ENCODE results near the gene DNTTIP2. TPM values are rescaled to one million over a fixed set of nuclear protein-coding genes. Genes with fewer than 3 reads are reported as not detected.

DNTTIP2 gene
- total RNA-seq, 4 donors from 2014 or later = 31.0 to 50.1 (median 44.7) TPM

DNA sequence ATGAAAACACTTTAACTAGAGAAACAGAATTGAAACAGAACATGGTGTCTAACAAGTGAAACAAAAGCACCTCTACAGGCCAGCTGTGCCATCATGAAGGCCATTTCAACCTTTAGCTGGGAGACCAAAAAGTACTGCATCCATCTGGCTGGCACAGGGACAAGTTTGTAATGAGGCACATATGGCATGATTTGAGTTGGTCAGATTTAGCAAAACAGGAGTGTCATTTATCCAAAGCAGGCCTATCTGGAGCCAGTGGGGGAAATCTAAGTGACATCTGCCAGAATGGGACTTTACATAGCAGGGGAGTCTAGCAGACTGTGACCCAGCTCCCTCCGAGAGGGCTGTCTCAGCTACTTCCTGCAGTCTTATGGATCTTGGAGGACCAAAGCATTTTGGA, 51.9 kb downstream of the DNTTIP2 start:
- Histone ChIP-seq H3K9me3 (no peaks in the 10 kb centered on the region), H3K4me1 (no peaks in the 10 kb centered on the region), H3K36me3 (no peaks in the 10 kb centered on the region), H3K27ac (no peak overlapping the region), H3K4me3 (no peak overlapping the region), H3K27me3 (no peaks in the 10 kb centered on the region)
- TF ChIP-seq EP300 (IDR thresholded peaks at IDR 0.05) (no peak), POLR2AphosphoS5 (IDR thresholded peaks at IDR 0.05) (no peak), POLR2A (IDR thresholded peaks at IDR 0.05) (no peak)
- TF ChIP-seq, protein P1, sequence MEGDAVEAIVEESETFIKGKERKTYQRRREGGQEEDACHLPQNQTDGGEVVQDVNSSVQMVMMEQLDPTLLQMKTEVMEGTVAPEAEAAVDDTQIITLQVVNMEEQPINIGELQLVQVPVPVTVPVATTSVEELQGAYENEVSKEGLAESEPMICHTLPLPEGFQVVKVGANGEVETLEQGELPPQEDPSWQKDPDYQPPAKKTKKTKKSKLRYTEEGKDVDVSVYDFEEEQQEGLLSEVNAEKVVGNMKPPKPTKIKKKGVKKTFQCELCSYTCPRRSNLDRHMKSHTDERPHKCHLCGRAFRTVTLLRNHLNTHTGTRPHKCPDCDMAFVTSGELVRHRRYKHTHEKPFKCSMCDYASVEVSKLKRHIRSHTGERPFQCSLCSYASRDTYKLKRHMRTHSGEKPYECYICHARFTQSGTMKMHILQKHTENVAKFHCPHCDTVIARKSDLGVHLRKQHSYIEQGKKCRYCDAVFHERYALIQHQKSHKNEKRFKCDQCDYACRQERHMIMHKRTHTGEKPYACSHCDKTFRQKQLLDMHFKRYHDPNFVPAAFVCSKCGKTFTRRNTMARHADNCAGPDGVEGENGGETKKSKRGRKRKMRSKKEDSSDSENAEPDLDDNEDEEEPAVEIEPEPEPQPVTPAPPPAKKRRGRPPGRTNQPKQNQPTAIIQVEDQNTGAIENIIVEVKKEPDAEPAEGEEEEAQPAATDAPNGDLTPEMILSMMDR (IDR thresholded peaks at IDR 0.05) = no peak
- 90% methylated on average over 1 of the region's 1 CpG for WGBS
- no peak for DNase-seq (ENCODE audit: low spot score in 2 of 2)

DNA sequence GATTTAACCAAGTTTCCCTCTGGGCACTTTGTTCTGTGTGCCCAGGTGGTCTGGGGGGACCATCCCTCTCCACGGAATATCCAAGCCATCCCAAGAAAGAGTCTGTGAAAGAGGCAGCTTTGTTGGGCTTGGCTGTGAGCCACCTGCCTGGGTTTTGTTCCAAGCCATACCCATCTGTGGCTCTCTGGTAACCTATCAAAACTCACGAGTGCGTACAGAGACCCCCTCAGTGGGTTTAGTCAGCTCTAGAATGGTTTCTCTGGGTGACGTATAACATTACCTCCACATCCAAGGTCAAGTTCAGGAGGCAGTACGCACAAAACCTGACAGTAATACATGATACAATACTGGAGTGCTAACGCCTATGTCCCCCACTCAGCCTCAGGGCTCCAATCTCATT, 54.2 kb downstream of the DNTTIP2 start:
- Histone ChIP-seq H3K9me3 (no peaks in the 10 kb centered on the region), H3K27ac (no peak overlapping the region), H3K4me1 (no peaks in the 10 kb centered on the region), H3K4me3 (no peak overlapping the region), H3K36me3 (no peaks in the 10 kb centered on the region), H3K27me3 (no peaks in the 10 kb centered on the region)
- DNase-seq (ENCODE audit: low spot score in 2 of 2) = no peak
- no peak for TF ChIP-seq POLR2AphosphoS5 (IDR thresholded peaks at IDR 0.05)
- no peak for TF ChIP-seq EP300 (IDR thresholded peaks at IDR 0.05)
- TF ChIP-seq POLR2A (IDR thresholded peaks at IDR 0.05) = no peak
- TF ChIP-seq, protein P1 (IDR thresholded peaks at IDR 0.05) = no peak
- WGBS = 81% methylated on average over 4 of the region's 6 CpGs

DNA sequence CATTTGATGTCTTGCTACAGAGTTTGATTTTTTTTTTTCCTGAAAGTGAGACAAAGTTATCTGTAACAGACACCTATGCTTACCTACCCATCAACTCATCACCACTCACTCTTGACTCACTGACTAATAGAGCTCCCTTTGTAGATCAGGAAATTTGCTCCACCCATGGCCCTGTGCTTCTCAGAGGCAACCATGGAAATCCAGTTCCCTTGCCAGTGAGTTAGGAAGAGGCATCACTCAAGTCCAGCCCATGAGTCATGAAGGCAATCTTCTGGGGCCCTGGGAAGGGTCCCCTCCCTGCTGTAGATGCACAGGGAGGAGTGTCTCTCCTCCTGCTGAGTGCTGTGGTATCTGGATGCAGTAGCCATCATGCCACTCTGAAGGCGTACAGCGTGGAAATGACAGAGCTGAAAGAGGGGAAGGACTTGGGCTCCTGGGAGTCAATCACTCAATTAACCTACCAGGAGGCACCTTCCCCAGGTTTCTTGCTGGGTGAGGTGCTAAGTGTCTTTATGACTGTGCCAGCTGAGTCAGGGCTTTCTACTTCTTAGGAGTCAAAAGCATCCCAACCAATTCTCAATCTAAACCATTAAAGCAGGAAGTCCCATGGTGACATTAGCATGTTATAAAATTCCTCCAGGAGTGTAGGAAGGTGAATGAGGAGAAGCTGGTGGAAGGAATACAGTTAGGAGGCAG, 56.1 kb downstream of the DNTTIP2 start:
- Histone ChIP-seq H3K27ac (no peak overlapping the region), H3K9me3 (no peaks in the 10 kb centered on the region), H3K27me3 (no peaks in the 10 kb centered on the region), H3K4me3 (no peak overlapping the region), H3K36me3 (no peaks in the 10 kb centered on the region), H3K4me1 (peaks cover under 1% of the 10 kb centered on the region)
- no CpG with 5 or more reads among the region's 2 CpGs for WGBS
- no peak for DNase-seq (ENCODE audit: low spot score in 2 of 2)
- TF ChIP-seq EP300 (IDR thresholded peaks at IDR 0.05) (no peak), POLR2A (IDR thresholded peaks at IDR 0.05) (no peak), POLR2AphosphoS5 (IDR thresholded peaks at IDR 0.05) (no peak)
- TF ChIP-seq, protein P1 (IDR thresholded peaks at IDR 0.05) = no peak

DNA sequence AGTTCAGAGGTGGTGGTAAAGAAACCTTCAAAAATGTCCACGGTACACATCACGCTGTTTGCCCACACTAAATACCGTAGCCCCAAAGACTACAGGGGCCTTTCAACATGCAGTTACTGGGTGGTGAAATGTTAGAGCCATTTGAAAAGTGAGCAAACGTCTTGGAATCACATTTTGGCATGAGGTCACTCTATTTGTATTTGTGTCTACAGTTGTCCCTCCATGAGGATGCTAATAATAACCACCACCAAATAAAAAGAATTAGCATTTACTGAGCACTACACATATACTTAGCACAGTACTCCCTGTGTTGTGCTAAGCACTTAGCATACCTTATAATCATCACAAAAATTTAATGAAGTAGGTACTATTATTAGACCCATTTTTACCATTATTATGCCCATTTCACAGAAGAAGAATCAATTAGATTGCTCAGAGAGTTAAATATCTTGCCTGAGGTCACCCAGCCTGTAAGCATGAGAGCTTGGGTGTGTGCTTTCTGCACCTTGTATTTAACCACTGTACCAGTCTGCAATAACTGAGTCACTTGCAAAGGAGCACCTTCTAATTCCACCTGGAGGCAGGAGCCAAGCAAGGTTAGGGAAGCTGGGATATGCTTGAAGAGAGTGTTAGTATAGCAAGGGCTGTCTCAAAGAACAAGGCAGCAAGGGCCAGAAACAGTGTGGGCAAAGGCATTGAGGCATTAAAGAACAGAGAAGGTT, 57.4 kb downstream of the DNTTIP2 start:
- Histone ChIP-seq H3K4me3 (no peak overlapping the region), H3K4me1 (peaks cover 12% of the 10 kb centered on the region), H3K27ac (no peak overlapping the region), H3K36me3 (no peaks in the 10 kb centered on the region), H3K9me3 (no peaks in the 10 kb centered on the region), H3K27me3 (no peaks in the 10 kb centered on the region)
- no peak for DNase-seq (ENCODE audit: low spot score in 2 of 2)
- TF ChIP-seq POLR2A (IDR thresholded peaks at IDR 0.05) (no peak), POLR2AphosphoS5 (IDR thresholded peaks at IDR 0.05) (no peak), EP300 (IDR thresholded peaks at IDR 0.05) (no peak)
- TF ChIP-seq, protein P1 (IDR thresholded peaks at IDR 0.05) = no peak
- 85% methylated on average over 4 of the region's 4 CpGs for WGBS

Data from suprapubic skin (tissue), 4 donors.